NCI-H2081 (cell line): ENCODE measurements around the gene GRIP2.

Experiments used
- DNase-seq, 2 experiments: peaks; one replicate each; lab custom pipeline; 2025; lab: John Stamatoyannopoulos, UW

The GRIP2 gene

GRCh38 chr3:14506626-14507304 is 33.4 kb downstream of the GRIP2 start:
- no peak for DNase-seq

GRCh38 chr3:14505803-14506500 is 34.2 kb downstream of the GRIP2 start:
- no peak for DNase-seq

GRCh38 chr3:14505001-14505802 is 34.9 kb downstream of the GRIP2 start:
- DNase-seq = no peak

- DNase-seq = no peak
Observed at GRCh38 chr3:14503706-14504065, 36.5 kb downstream of the GRIP2 start.

- no peak for DNase-seq
Observed at GRCh38 chr3:14503033-14503705, 37.0 kb downstream of the GRIP2 start.

- no peak for DNase-seq
Observed at GRCh38 chr3:14502472-14502871, 37.7 kb downstream of the GRIP2 start.

- no peak for DNase-seq
Observed at GRCh38 chr3:14497321-14497720, 42.8 kb downstream of the GRIP2 start.

GRCh38 chr3:14496351-14496750 is 43.8 kb downstream of the GRIP2 start:
- no peak for DNase-seq

- DNase-seq = no peak
Observed at GRCh38 chr3:14494973-14495300, 45.2 kb downstream of the GRIP2 start.

GRCh38 chr3:14494279-14494972 is 45.7 kb downstream of the GRIP2 start:
- DNase-seq = no peak

GRCh38 chr3:14492948-14493881 is 46.9 kb downstream of the GRIP2 start:
- no peak for DNase-seq

- DNase-seq = no peak
Observed at GRCh38 chr3:14491396-14492190, 48.5 kb downstream of the GRIP2 start.

- no peak for DNase-seq
Observed at GRCh38 chr3:14490831-14491230, 49.3 kb downstream of the GRIP2 start.

GRCh38 chr3:14490255-14490654 is 49.9 kb downstream of the GRIP2 start:
- DNase-seq = no peak

GRCh38 chr3:14489641-14490040 is 50.5 kb downstream of the GRIP2 start:
- no peak for DNase-seq

- no peak for DNase-seq
Observed at GRCh38 chr3:14488286-14489041, 51.7 kb downstream of the GRIP2 start.

GRCh38 chr3:14487821-14488220 is 52.3 kb downstream of the GRIP2 start:
- DNase-seq = no peak

GRCh38 chr3:14487086-14487485 is 53.1 kb downstream of the GRIP2 start:
- DNase-seq = no peak

GRCh38 chr3:14486460-14486859 is 53.7 kb downstream of the GRIP2 start:
- no peak for DNase-seq
